HepG2 (cell line): ENCODE measurements around the gene ESAM. TPM values are rescaled to one million over a fixed set of nuclear protein-coding genes. Genes with fewer than 3 reads are reported as not detected.

Experiments used
- CENPBD1 ChIP-seq: sonication (generic); formaldehyde crosslinking; IDR thresholded peaks from 2 replicates; pipeline ENCODE4 v1.8.0; 2022; ENCODE audit warnings: missing genetic modification reagents, low read depth, mild to moderate bottlenecking, borderline replicate concordance
- CSRNP1 ChIP-seq: sonication (generic); formaldehyde crosslinking; IDR thresholded peaks from 2 replicates; pipeline ENCODE4 v1.8.1; 2023; ENCODE audit warnings: mild to moderate bottlenecking, missing genetic modification reagents
- DMTF1 ChIP-seq: sonication (generic); formaldehyde crosslinking; IDR thresholded peaks from 2 replicates; pipeline ENCODE4 v1.4.0; 2020; ENCODE audit warnings: mild to moderate bottlenecking, missing genetic modification reagents
- DPF2 ChIP-seq: sonication (generic); formaldehyde crosslinking; IDR thresholded peaks from 2 replicates; pipeline ENCODE4 v1.4.0; 2020; ENCODE audit warnings: mild to moderate bottlenecking, low read depth, missing genetic modification reagents, borderline replicate concordance
- KLF12 ChIP-seq: sonication (generic); formaldehyde crosslinking; IDR thresholded peaks from 2 replicates; pipeline ENCODE4 v1.4.0; 2020; ENCODE audit warnings: missing genetic modification reagents, borderline replicate concordance
- MAX ChIP-seq: IDR thresholded peaks from 2 replicates; pipeline ENCODE4 v1.6.1; 2012; ENCODE audit warnings: inconsistent platforms
- MTA1 ChIP-seq: sonication (generic); formaldehyde crosslinking; IDR thresholded peaks from 2 replicates; pipeline ENCODE4 v1.4.0; 2020; ENCODE audit warnings: missing genetic modification reagents, mild to moderate bottlenecking, borderline replicate concordance
- MTF2 ChIP-seq: sonication (generic); formaldehyde crosslinking; IDR thresholded peaks from 2 replicates; pipeline ENCODE4 v1.5.0; 2020; ENCODE audit warnings: missing genetic modification reagents, borderline replicate concordance
- NFKB2 ChIP-seq: sonication (generic); formaldehyde crosslinking; IDR thresholded peaks from 2 replicates; pipeline ENCODE4 v1.4.0; 2020; ENCODE audit warnings: missing genetic modification reagents, borderline replicate concordance
- NR1H2 ChIP-seq: sonication (generic); formaldehyde crosslinking; IDR thresholded peaks from 2 replicates; pipeline ENCODE4 v1.8.1; 2022; ENCODE audit warnings: low read depth, missing genetic modification reagents, borderline replicate concordance
- SP2 ChIP-seq: sonication (generic); formaldehyde crosslinking; IDR thresholded peaks from 2 replicates; pipeline ENCODE4 v1.5.1; 2020; ENCODE audit warnings: mild to moderate bottlenecking, missing genetic modification reagents
- TBX3 ChIP-seq: fragments of 450-650 bp; IDR thresholded peaks from 2 replicates; pipeline ENCODE4 v1.6.1; 2017; ENCODE audit warnings: antibody characterized with exemption, mild to moderate bottlenecking, inconsistent platforms, borderline replicate concordance
- ZBTB43 ChIP-seq: sonication (generic); formaldehyde crosslinking; conservative IDR thresholded peaks from 2 replicates; pipeline ENCODE4 v1.4.0; 2020; ENCODE audit warnings: missing genetic modification reagents
- ZNF101 ChIP-seq: sonication (generic); formaldehyde crosslinking; IDR thresholded peaks from 2 replicates; pipeline ENCODE4 v1.4.0; 2020; ENCODE audit warnings: mild to moderate bottlenecking, low read depth, missing genetic modification reagents, borderline replicate concordance
- ZNF3 ChIP-seq: IDR thresholded peaks from 2 replicates; pipeline ENCODE4 v1.7.0; 2017; ENCODE audit warnings: inconsistent platforms
- ZNF597 ChIP-seq: sonication (generic); formaldehyde crosslinking; IDR thresholded peaks from 2 replicates; pipeline ENCODE4 v1.5.0; 2020; ENCODE audit warnings: missing genetic modification reagents
- ZNF607 ChIP-seq: sonication (generic); formaldehyde crosslinking; IDR thresholded peaks from 2 replicates; pipeline ENCODE4 v1.5.1; 2020; ENCODE audit warnings: missing genetic modification reagents, mild to moderate bottlenecking, borderline replicate concordance
- ZNF619 ChIP-seq: sonication (generic); formaldehyde crosslinking; IDR thresholded peaks from 2 replicates; pipeline ENCODE4 v1.4.0; 2020; ENCODE audit warnings: mild to moderate bottlenecking, missing genetic modification reagents
- ZNF670 ChIP-seq: sonication (generic); formaldehyde crosslinking; IDR thresholded peaks from 2 replicates; pipeline ENCODE4 v1.8.0; 2022; ENCODE audit warnings: mild to moderate bottlenecking, missing genetic modification reagents, borderline replicate concordance
- ZNF704 ChIP-seq: sonication (generic); formaldehyde crosslinking; IDR thresholded peaks from 2 replicates; pipeline ENCODE4 v1.8.1; 2023; ENCODE audit warnings: mild to moderate bottlenecking, inconsistent platforms, moderate library complexity, missing genetic modification reagents, borderline replicate concordance
- polyA plus RNA-seq, 8 experiments: library from polyadenylated mRNA; depleted of rRNA in 3 of 8; stranded (reverse) in 7 of 8; unstranded in 1 of 8; fragments of >200 nt; fragmentation: Illumina TruSeq in 4 of 8; extraction: Trizol in 4 of 8; gene quantifications; 2 replicates each; pipeline versions ENCODE4 v1.2.1 to v1.2.3, GENCODE V29; 2011 to 2016; ENCODE audit warnings: low read depth in 4 of 8, missing spikeins in 1 of 8, mixed read lengths in 1 of 8; ENCODE audit not compliant: insufficient read depth in 1 of 8
- total RNA-seq, 5 experiments: library from RNA; depleted of rRNA; stranded (reverse); fragments of >200 nt; fragmentation: Illumina TruSeq; extraction: Trizol; gene quantifications; 2 replicates each; pipeline ENCODE4 v1.2.3, GENCODE V29; 2016; ENCODE audit warnings: low read depth in 1 of 5

ESAM gene
- total and polyA plus RNA-seq, 2 of the 13 experiments (the other 11 are each of a cell fraction or from before 2014, with no cell fraction given) = 1.2 to 6.8 TPM

- TF ChIP-seq MAX = peak; percentile 65
- no peak for TF ChIP-seq DMTF1 (CRISPR knock-in tag)
- peak; percentile 79 for TF ChIP-seq MTF2 (CRISPR knock-in tag)
- TF ChIP-seq CSRNP1 (CRISPR knock-in tag) = 0 out of 2 replicates have a peak, but pooled peaks have one; percentile 26
- TF ChIP-seq TBX3 = no peak
- peak; percentile 65 for TF ChIP-seq SP2 (CRISPR knock-in tag)
- no peak for TF ChIP-seq ZNF670 (CRISPR knock-in tag)
- TF ChIP-seq ZNF101 = peak; percentile 17; the same call in 1 of the 2 replicates
- TF ChIP-seq ZNF619 = peak; percentile 91
- 0 out of 2 replicates have a peak, but pooled peaks have one; percentile 31 for TF ChIP-seq KLF12 (CRISPR knock-in tag)
- TF ChIP-seq ZBTB43 (CRISPR knock-in tag) = no peak
- TF ChIP-seq ZNF607 (CRISPR knock-in tag) = peak; percentile 70; the same call in 1 of the 2 replicates
- TF ChIP-seq ZNF704 (CRISPR knock-in tag) = peak; percentile 55; the same call in 1 of the 2 replicates
- no peak; the same call in 1 of the 2 replicates for TF ChIP-seq ZNF3 (CRISPR knock-in tag)
- TF ChIP-seq DPF2 (CRISPR knock-in tag) = no peak
- TF ChIP-seq MTA1 (CRISPR knock-in tag) = no peak
- TF ChIP-seq NR1H2 (CRISPR knock-in tag) = no peak
- no peak for TF ChIP-seq CENPBD1 (CRISPR knock-in tag)
- TF ChIP-seq NFKB2 (CRISPR knock-in tag) = peak; percentile 89; the same call in 1 of the 2 replicates
- TF ChIP-seq ZNF597 (CRISPR knock-in tag) = no peak
These were observed 38.3 kb upstream of the ESAM start, which contains the start of gene MSANTD2 (continued) for GRCh38 chr11:124800226-124800929.
